T1000 (cell line): ENCODE measurements around the gene CBARP.
"Not testable (repeated sequence)": the region's sequence is repeated elsewhere in the genome, so short reads cannot be mapped to it uniquely, and the experiment has no call there.

Experiments used
- DNase-seq: peaks from one replicate; lab custom pipeline; 2025; ENCODE audit warnings: mixed read lengths; lab: John Stamatoyannopoulos, UW

The CBARP gene

GRCh38 chr19:1210227-1210538 lies 27.6 kb downstream of the CBARP start:
- no peak for DNase-seq

- DNase-seq, result not testable (repeated sequence)
Measured at GRCh38 chr19:1208830-1209229, 29.0 kb downstream of the CBARP start.

- no peak for DNase-seq
Measured at GRCh38 chr19:1206864-1207450, 30.8 kb downstream of the CBARP start.

GRCh38 chr19:1206150-1206863 lies 31.5 kb downstream of the CBARP start:
- no peak for DNase-seq

GRCh38 chr19:1205114-1206099 lies 32.4 kb downstream of the CBARP start, which contains the start of gene STK11:
STK11 (plus strand) TSS chr19:1205778; CDS start chr19:1206914, 1,136 bp downstream.
- DNase-seq, result peak; percentile 99

GRCh38 chr19:1200614-1201013 lies 37.2 kb downstream of the CBARP start:
- not testable (repeated sequence) for DNase-seq

- DNase-seq, result no peak
Measured at GRCh38 chr19:1199531-1199930, 38.3 kb downstream of the CBARP start.

GRCh38 chr19:1189419-1189818 lies 48.4 kb downstream of the CBARP start:
- DNase-seq, result no peak

- peak; percentile 81 for DNase-seq
Measured at GRCh38 chr19:1183543-1184172, 54.1 kb downstream of the CBARP start.

GRCh38 chr19:1182727-1183126 lies 55.1 kb downstream of the CBARP start:
- DNase-seq, result no peak

GRCh38 chr19:1182068-1182467 lies 55.7 kb downstream of the CBARP start:
- DNase-seq, result no peak

- DNase-seq, result no peak
Measured at GRCh38 chr19:1181606-1182005, 56.2 kb downstream of the CBARP start.
